HEK293T (cell line): Measurements from ENCODE around the gene IL10RA.

ENCODE experiments used
- BHLHE40 ChIP-seq: fragments of 450-650 bp; IDR thresholded peaks from 2 replicates; pipeline ENCODE4 v1.6.1; 2016; ENCODE audit warnings: mild to moderate bottlenecking, moderate library complexity, borderline replicate concordance
- FOXM1 ChIP-seq: fragments of 450-650 bp; IDR thresholded peaks from 2 replicates; pipeline ENCODE4 v1.6.1; 2017; ENCODE audit warnings: mild to moderate bottlenecking, borderline replicate concordance
- HDGF ChIP-seq: fragments of 450-650 bp; IDR thresholded peaks from 2 replicates; pipeline ENCODE4 v1.6.1; 2017; ENCODE audit warnings: antibody characterized with exemption, borderline replicate concordance
- LEF1 ChIP-seq: fragments of 450-650 bp; IDR thresholded peaks from 2 replicates; pipeline ENCODE4 v1.6.1; 2017; ENCODE audit warnings: mild to moderate bottlenecking, borderline replicate concordance
- NFRKB ChIP-seq: fragments of 450-650 bp; IDR thresholded peaks from 2 replicates; pipeline ENCODE4 v1.6.1; 2016; ENCODE audit warnings: mild to moderate bottlenecking, moderate library complexity
- SP1 ChIP-seq: fragments of 450-650 bp; IDR thresholded peaks from 2 replicates; pipeline ENCODE4 v1.6.1; 2017
- SUZ12 ChIP-seq: fragments of 450-650 bp; IDR thresholded peaks from 2 replicates; pipeline ENCODE4 v1.6.1; 2016; ENCODE audit warnings: mild to moderate bottlenecking

GRCh38 chr11:118007040-118007439 lies 20.8 kb downstream of the IL10RA start:
- TF ChIP-seq SP1 (no peak), NFRKB (no peak), FOXM1 (no peak), BHLHE40 (no peak), LEF1 (no peak), HDGF (no peak), SUZ12 (no peak)
